Chondrocyte (in vitro differentiated cells): ENCODE measurements around the gene PCCB. TPM values are rescaled to one million over a fixed set of nuclear protein-coding genes. Genes with fewer than 3 reads are reported as not detected.

Source experiments
- DNase-seq: peaks from one replicate; pipeline ENCODE4 v3.0.0; 2021; ENCODE audit warnings: mixed read lengths, low spot score
- H3K27ac Mint-ChIP-seq: one replicate; pipeline ENCODE4 v1.8.0; 2021; ENCODE audit warnings: mild to moderate bottlenecking, moderate library complexity, mixed read lengths; ENCODE audit not compliant: unreplicated experiment
- H3K27me3 Mint-ChIP-seq: 2 replicates; pipeline ENCODE4 v1.8.0; 2021; ENCODE audit warnings: low read depth, mixed read lengths
- H3K36me3 Mint-ChIP-seq: 2 replicates; pipeline ENCODE4 v1.8.0; 2021; ENCODE audit warnings: low read depth, mixed read lengths
- H3K4me1 Mint-ChIP-seq: 2 replicates; pipeline ENCODE4 v1.8.0; 2021; ENCODE audit warnings: low read depth, mild to moderate bottlenecking, mixed read lengths
- H3K4me3 Mint-ChIP-seq: one replicate; pipeline ENCODE4 v1.8.0; 2021; ENCODE audit warnings: mild to moderate bottlenecking, moderate library complexity, mixed read lengths; ENCODE audit not compliant: unreplicated experiment
- H3K9me3 Mint-ChIP-seq: 2 replicates; pipeline ENCODE4 v1.8.0; 2021; ENCODE audit warnings: low read depth, mixed read lengths
- CTCF ChIP-seq: fragments of 200-600 bp; sonication (generic); IDR thresholded peaks from 2 replicates; pipeline ENCODE4 v1.5.0; 2021; ENCODE audit warnings: antibody characterized with exemption, mild to moderate bottlenecking, moderate library complexity
- total RNA-seq: library from RNA; stranded (reverse); gene quantifications from 3 replicates; pipeline ENCODE4 v1.2.1, GENCODE V29; 2021

PCCB gene
- total RNA-seq, 1 donor from 2014 or later = 31.1 TPM

- H3K27ac Mint-ChIP-seq = no peak overlapping the region
- H3K27me3 Mint-ChIP-seq = no peaks in the 10 kb centered on the region
- peaks cover 11% of the 10 kb centered on the region for H3K9me3 Mint-ChIP-seq
- H3K4me1 Mint-ChIP-seq = no peaks in the 10 kb centered on the region
- H3K36me3 Mint-ChIP-seq = peaks cover 33% of the 10 kb centered on the region
- H3K4me3 Mint-ChIP-seq = no peak overlapping the region
- TF ChIP-seq CTCF = no peak
- no peak for DNase-seq
Measured at GRCh38 chr3:136293279-136293678, 43.1 kb downstream of the PCCB start.

- no peak for TF ChIP-seq CTCF
- H3K9me3 Mint-ChIP-seq = peaks cover 11% of the 10 kb centered on the region
- H3K4me3 Mint-ChIP-seq = no peak overlapping the region
- peaks cover 33% of the 10 kb centered on the region for H3K36me3 Mint-ChIP-seq
- no peak for DNase-seq
- H3K27ac Mint-ChIP-seq = no peak overlapping the region
- no peaks in the 10 kb centered on the region for H3K27me3 Mint-ChIP-seq
- H3K4me1 Mint-ChIP-seq = no peaks in the 10 kb centered on the region
Measured at GRCh38 chr3:136294176-136294575, 44.0 kb downstream of the PCCB start.

- Mint-ChIP-seq H3K9me3 (peaks cover 6% of the 10 kb centered on the region), H3K27me3 (no peaks in the 10 kb centered on the region), H3K27ac (no peak overlapping the region), H3K4me3 (no peak overlapping the region), H3K4me1 (no peaks in the 10 kb centered on the region), H3K36me3 (peaks cover 24% of the 10 kb centered on the region)
- no peak for TF ChIP-seq CTCF
- no peak for DNase-seq
Measured at GRCh38 chr3:136296960-136297359, 46.8 kb downstream of the PCCB start.

GRCh38 chr3:136297826-136298225, 47.7 kb downstream of the PCCB start:
- Mint-ChIP-seq H3K4me3 (no peak overlapping the region), H3K9me3 (no peaks in the 10 kb centered on the region), H3K27ac (no peak overlapping the region), H3K4me1 (no peaks in the 10 kb centered on the region), H3K36me3 (peaks cover 20% of the 10 kb centered on the region), H3K27me3 (no peaks in the 10 kb centered on the region)
- TF ChIP-seq CTCF = no peak
- DNase-seq = no peak

GRCh38 chr3:136300444-136300843, 50.3 kb downstream of the PCCB start:
- no peaks in the 10 kb centered on the region for H3K9me3 Mint-ChIP-seq
- TF ChIP-seq CTCF = no peak
- H3K36me3 Mint-ChIP-seq = peaks cover 11% of the 10 kb centered on the region
- H3K27me3 Mint-ChIP-seq = no peaks in the 10 kb centered on the region
- no peak overlapping the region for H3K4me3 Mint-ChIP-seq
- DNase-seq = no peak
- H3K4me1 Mint-ChIP-seq = no peaks in the 10 kb centered on the region
- no peak overlapping the region for H3K27ac Mint-ChIP-seq
